KBM-7 (cell line): ENCODE results near the gene RTP5.

Experiments
- DNase-seq: peaks from one replicate; pipeline ENCODE4 v3.0.0-alpha.2; 2015
- in situ Hi-C: fragments of 300-500 bp; cut with MboI; formaldehyde crosslinking; loops from 2 replicates; pipeline ENCODE4 v1.14.3; 2020; ENCODE audit warnings: low sequenced_read_pairs, low pct_unique_long_range_greater_than_20kb, mixed read lengths

Gene RTP5

GRCh38 chr2:241842620-241843211 is 26.8 kb upstream of the RTP5 start:
- in situ Hi-C loops, result no loop called here
- peak; percentile 53 for DNase-seq

GRCh38 chr2:241843321-241844065 is 26.0 kb upstream of the RTP5 start:
- DNase-seq, result no peak
- in situ Hi-C loops, result no loop called here

DNA sequence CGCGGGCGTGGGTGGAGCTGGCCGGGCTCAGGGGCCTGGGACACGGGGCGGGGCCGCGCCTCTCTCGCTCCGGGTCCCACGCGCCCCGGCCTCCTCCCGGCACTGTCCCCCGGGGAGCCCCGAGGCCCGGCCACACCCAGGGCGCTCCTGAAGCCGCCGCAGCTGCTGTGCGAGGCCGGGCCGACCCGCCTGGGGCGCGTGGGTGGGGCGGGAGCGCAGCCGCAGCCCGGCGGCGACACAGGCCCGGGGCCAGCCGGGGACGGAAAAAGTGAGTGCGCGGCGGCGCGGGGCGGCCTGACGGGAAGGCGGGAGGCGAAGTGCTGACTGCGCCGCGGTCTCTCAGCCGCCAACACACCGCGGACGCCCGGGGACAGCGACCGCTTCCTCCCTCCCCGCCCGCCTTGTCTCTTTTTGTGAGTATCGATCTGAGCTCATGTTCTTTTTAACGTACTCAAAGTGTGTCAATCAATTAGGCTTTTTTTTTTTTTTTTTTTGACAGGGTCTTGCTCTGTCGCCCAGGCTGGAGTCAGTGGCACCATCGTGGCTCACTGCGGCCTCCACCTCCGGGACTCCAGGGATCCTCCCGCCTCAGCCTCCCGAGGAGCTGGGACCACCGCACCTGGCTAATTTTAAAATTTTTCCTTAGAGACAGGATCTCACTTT is 25.3 kb upstream of the RTP5 start:
- in situ Hi-C loops, result no loop called here
- peak; percentile 61 for DNase-seq

DNA sequence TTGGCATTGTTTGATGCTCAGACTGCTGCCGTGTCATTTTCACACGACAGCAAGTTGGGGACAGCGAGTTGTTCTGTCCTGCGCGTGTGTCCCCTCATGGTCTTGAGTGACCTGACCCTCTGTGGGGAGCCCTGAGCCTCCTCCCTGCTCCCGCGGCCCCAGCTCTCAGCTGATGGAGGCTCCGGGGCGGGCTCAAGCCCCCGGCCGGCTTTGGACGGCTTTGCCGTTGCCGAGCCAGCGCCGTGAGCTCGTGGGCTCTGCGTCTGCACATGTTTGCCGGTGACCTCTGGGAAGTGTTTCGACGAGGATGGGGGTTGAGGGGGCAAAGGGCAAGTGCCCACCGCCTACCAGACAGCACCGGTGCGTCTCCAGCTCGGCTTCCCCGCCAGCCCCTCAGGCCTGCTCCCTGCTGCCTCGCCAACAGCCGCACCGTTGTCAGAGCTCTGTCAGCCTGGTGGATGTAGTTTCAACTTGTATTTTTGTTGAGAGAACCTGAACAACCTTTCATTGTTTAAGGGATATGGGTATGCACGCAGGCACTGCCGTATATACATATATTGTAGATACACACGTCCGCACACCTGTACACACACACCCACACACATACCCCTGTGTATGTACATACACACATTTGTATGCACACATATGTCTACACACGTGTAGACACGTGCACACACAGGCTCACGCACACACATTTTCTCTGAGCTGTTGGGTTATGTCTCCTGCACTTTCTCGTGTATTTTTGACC is 24.5 kb upstream of the RTP5 start:
- DNase-seq, result no peak
- in situ Hi-C loops, result no loop called here

GRCh38 chr2:241846406-241846805 is 23.1 kb upstream of the RTP5 start:
- no peak for DNase-seq
- in situ Hi-C loops, result no loop called here

DNA sequence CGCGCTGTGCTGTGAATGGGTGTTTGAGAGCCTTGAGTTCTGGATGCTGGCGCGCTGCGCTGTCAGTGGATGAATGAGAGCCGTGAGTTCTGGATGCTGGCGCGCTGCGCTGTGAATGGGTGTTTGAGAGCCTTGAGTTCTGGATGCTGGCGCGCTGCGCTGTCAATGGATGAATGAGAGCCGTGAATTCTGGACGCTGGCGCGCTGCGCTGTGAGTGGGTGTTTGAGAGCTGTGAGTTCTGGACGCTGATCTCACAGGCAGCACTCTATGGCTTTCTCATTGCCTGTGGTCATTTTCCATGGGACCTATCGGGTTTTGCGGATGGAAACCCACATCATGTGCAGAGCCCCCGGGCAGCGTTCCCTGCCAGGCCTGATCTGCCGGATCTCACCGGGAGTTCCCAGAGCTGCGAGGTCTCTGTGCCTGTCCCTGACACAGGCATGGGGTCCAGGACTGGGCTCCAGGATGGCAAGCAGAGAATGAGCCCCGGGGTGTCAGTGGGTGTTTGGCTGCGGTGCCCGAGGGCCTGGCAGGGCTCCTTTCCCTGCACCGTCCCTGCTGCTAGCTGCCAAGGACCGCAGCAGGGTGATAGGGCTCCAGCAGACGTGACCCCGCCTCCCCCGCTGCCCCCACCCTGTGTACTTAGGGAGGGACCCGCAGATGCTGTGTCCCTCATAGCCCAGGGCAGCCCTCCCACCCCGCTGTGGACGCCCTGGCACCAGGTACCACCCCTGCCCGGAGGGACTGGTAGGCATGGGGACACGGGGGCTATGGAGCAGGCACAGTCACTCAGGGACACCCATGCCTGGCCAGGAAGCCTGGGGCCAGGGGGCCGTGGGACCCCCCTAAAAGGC is 20.5 kb upstream of the RTP5 start:
- in situ Hi-C loops, result no loop called here
- DNase-seq, result no peak

GRCh38 chr2:241849616-241850543 is 19.6 kb upstream of the RTP5 start:
- no peak for DNase-seq
- in situ Hi-C loops, result no loop called here

- in situ Hi-C loops, result no loop called here
- DNase-seq, result no peak
Measured at GRCh38 chr2:241850544-241851324, 18.8 kb upstream of the RTP5 start.

DNA sequence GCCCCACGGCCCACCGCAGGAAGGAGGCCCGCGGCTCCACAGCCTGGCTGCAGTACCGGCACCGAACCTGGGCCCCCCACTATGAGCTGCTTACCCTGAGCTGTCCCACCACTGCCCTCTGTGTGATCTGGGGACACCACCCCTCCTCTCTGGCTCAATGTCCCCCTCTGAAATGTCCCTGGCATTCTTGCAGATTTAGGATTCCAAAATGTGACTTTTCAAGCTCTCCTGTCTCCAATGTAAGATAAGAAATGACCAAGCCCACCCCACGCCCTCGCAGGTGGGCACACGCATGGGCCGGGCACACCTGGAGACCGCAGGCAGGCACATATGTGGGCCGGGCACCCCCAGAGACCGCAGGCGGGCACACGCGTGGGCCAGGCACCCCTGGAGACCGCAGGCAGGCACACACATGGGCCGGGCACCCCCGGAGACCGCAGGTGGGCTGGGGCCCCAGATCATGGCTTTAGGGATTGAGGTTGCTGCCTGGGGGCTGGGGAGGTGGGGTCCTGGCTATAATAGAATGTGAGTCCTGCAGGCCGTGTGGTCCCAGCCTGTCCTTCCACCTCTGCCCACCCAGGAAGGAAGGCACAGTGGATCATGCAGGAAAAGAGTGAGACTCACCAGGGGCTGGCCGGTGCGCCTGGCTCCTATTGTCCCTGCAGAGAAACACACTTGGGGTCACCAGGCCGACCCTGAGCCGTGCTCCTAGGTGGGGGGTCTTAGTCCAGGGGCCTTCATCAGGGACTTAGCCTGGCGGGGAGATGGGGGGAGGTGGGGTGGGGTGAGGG is 18.0 kb upstream of the RTP5 start:
- in situ Hi-C loops, result no loop called here
- DNase-seq, result no peak

DNA sequence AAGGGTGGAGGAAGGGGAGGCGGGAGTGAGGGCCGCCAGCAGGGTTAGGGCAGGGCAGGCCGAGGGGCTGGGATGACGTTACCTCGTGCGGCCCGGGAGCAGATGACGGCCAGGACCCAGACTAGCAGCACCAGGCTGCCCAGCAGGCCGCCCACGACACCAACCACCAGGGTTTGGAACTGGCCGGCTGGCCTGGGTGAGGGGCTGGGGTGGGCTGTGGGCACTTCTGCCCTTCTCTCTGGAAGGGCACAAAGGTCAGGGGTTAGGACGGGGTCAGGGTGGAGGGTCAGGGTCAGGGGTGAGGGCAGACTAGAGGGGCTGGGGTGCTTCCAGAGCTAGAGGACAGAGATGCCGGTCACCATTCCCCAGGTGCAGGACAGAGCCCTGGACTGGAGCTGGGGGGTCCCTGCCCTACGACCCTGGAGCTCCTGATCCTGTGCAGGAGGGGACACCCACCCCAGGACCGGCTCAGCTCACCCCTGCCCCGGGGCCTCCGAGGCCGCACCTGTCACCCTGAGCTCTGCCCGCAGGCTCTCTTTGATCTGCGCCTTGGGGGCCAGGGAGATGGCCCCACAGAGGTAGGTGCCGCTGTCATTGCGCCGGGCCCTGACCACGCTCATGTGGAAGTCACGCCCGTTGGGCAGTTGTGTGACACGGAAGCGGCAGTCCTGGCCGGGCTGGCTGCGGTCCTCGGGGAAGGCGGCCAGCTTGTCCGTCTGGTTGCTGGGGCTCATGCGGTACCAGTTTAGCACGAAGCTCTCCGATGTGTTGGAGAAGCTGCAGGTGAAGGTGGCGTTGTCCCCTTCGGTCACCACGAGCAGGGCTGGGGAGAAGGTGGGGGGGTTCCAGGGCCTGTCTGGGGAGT is 17.2 kb upstream of the RTP5 start:
- in situ Hi-C loops, result no loop called here
- no peak for DNase-seq

GRCh38 chr2:241852981-241853631 is 16.4 kb upstream of the RTP5 start:
- in situ Hi-C loops, result no loop called here
- DNase-seq, result no peak

GRCh38 chr2:241853651-241854341 is 15.7 kb upstream of the RTP5 start:
- in situ Hi-C loops, result no loop called here
- DNase-seq, result no peak

DNA sequence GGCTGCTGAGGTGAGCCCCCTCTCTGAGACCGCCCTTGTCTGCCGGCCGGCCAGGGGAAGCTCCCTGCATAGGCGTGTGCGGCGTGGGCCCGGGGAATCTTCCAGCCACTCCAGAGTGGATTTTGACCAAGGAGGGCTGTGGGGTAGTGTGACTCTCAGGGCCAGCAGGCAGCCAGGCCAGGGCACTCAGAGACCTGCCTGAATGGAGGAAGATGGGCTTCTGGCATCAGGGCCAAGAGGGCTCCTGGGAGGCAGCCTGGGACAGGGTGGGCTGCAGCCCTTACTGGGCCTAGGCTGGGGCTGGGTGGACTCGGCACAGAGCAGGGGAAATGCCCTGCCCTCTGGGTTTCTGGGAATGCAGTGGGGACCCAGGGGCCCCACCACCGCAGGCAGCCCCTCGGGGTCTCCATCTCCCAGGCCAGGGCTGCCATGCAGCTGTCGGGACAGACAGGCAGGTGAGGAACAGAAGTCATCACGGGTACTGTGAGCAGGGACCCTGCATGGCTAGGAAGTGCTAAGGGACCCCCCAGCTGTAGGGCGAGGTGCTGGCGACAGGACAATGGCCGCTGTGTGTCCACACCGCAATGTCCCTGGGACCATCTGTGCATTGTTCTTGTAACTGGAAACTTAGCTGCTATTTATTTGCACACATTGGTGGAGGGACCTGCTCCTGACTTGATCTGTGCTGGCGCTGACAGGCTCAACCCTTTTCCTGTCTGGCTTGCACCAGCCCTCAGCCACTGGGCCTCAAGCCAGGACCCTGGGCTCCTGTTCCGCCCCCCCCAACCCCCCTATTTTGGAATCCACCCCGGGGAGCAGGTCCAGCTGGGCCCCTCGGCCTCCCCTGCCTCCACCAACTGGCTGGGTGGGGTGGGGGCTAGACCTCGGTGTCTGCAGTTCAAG is 14.9 kb upstream of the RTP5 start:
- in situ Hi-C loops, result no loop called here
- DNase-seq, result no peak
